H9 (cell line): ENCODE results near the gene CTNNA3. TPM values are rescaled to one million over a fixed set of nuclear protein-coding genes. Genes with fewer than 3 reads are reported as not detected.

Experiments
- DNase-seq: peaks from one replicate; pipeline ENCODE4 v3.0.0-alpha.2; 2017
- H2AFZ ChIP-seq: one replicate; pipeline ENCODE4 v1.6.1; 2013; ENCODE audit warnings: mild to moderate bottlenecking, low read length, control low read depth, moderate library complexity
- H2AK5ac ChIP-seq: 2 replicates; pipeline ENCODE4 v1.6.1; 2013; ENCODE audit warnings: low read length, control low read depth, mixed read lengths; ENCODE audit not compliant: insufficient read length
- H2BK120ac ChIP-seq: one replicate; pipeline ENCODE4 v1.6.1; 2013; ENCODE audit warnings: low read depth, mild to moderate bottlenecking, low read length, control low read depth, inconsistent platforms; ENCODE audit not compliant: poor library complexity, severe bottlenecking
- H2BK12ac ChIP-seq: 2 replicates; pipeline ENCODE4 v1.6.1; 2013; ENCODE audit warnings: low read length, control low read depth, mixed read lengths, low read depth; ENCODE audit not compliant: insufficient read length
- H2BK15ac ChIP-seq: 2 replicates; pipeline ENCODE4 v1.6.1; 2013; ENCODE audit warnings: low read depth, low read length, control low read depth
- H2BK20ac ChIP-seq: one replicate; pipeline ENCODE4 v1.6.1; 2013; ENCODE audit warnings: low read depth, mild to moderate bottlenecking, low read length, control low read depth, inconsistent platforms; ENCODE audit not compliant: poor library complexity, severe bottlenecking
- H2BK5ac ChIP-seq: 2 replicates; pipeline ENCODE4 v1.6.1; 2013; ENCODE audit warnings: low read length, control low read depth, mixed read lengths; ENCODE audit not compliant: insufficient read length
- H3K14ac ChIP-seq: 2 replicates; pipeline ENCODE4 v1.6.1; 2013; ENCODE audit warnings: low read length, control low read depth; ENCODE audit not compliant: insufficient read depth
- H3K18ac ChIP-seq: 2 replicates; pipeline ENCODE4 v1.6.1; 2013; ENCODE audit warnings: low read depth, mild to moderate bottlenecking, mixed read lengths, low read length, control low read depth; ENCODE audit not compliant: insufficient read length
- H3K23ac ChIP-seq: 2 replicates; pipeline ENCODE4 v1.6.1; 2013; ENCODE audit warnings: low read length, control low read depth, mixed read lengths, low read depth; ENCODE audit not compliant: insufficient read length
- H3K23me2 ChIP-seq: 2 replicates; pipeline ENCODE4 v1.6.1; 2013; ENCODE audit warnings: low read depth, mild to moderate bottlenecking, mixed read lengths, low read length, control low read depth; ENCODE audit not compliant: insufficient read length, poor library complexity, severe bottlenecking
- H3K27ac ChIP-seq: 2 replicates; pipeline ENCODE4 v1.5.1; 2013; ENCODE audit warnings: low read length, control low read depth, mixed read lengths, low read depth; ENCODE audit not compliant: insufficient read length
- H3K27me3 ChIP-seq: 2 replicates; pipeline ENCODE4 v1.6.1; 2013; ENCODE audit warnings: low read length, control low read depth, inconsistent platforms; ENCODE audit not compliant: insufficient read depth
- H3K4ac ChIP-seq: 2 replicates; pipeline ENCODE4 v1.6.1; 2013; ENCODE audit warnings: low read depth, mild to moderate bottlenecking, control low read depth, inconsistent platforms, low read length, moderate library complexity
- H3K4me1 ChIP-seq: 2 replicates; pipeline ENCODE4 v1.6.1; 2013; ENCODE audit warnings: low read length, control low read depth, inconsistent platforms; ENCODE audit not compliant: insufficient read depth
- H3K4me2 ChIP-seq: 2 replicates; pipeline ENCODE4 v1.6.1; 2013; ENCODE audit warnings: low read length, control low read depth, mixed read lengths; ENCODE audit not compliant: insufficient read length, insufficient read depth
- H3K56ac ChIP-seq: 2 replicates; pipeline ENCODE4 v1.6.1; 2013; ENCODE audit warnings: low read depth, mild to moderate bottlenecking, mixed read lengths, low read length, control low read depth; ENCODE audit not compliant: insufficient read length
- H3K79me1 ChIP-seq: 2 replicates; pipeline ENCODE4 v1.6.1; 2013; ENCODE audit warnings: low read depth, mild to moderate bottlenecking, moderate library complexity, low read length, control low read depth, inconsistent platforms; ENCODE audit not compliant: insufficient read depth, poor library complexity, severe bottlenecking
- H3K79me2 ChIP-seq: 2 replicates; pipeline ENCODE4 v1.6.1; 2013; ENCODE audit warnings: low read length, control low read depth, inconsistent platforms; ENCODE audit not compliant: insufficient read depth
- H3K9ac ChIP-seq: 2 replicates; pipeline ENCODE4 v1.6.1; 2013; ENCODE audit warnings: low read length, control low read depth, mixed read lengths; ENCODE audit not compliant: insufficient read length; ENCODE audit errors: extremely low read depth
- H3K9me3 ChIP-seq: one replicate; pipeline ENCODE4 v1.6.1; 2013; ENCODE audit warnings: low read depth, low read length, inconsistent platforms; ENCODE audit not compliant: control insufficient read depth
- H3T11ph ChIP-seq: one replicate; pipeline ENCODE4 v1.6.1; 2013; ENCODE audit warnings: mild to moderate bottlenecking, low read length, control low read depth, inconsistent platforms
- H4K20me1 ChIP-seq: one replicate; pipeline ENCODE4 v1.6.1; 2013; ENCODE audit not compliant: control insufficient read depth, insufficient read length, insufficient read depth
- H4K5ac ChIP-seq: 2 replicates; pipeline ENCODE4 v1.6.1; 2013; ENCODE audit warnings: low read depth, mild to moderate bottlenecking, mixed read lengths, low read length, control low read depth; ENCODE audit not compliant: insufficient read length
- H4K8ac ChIP-seq: replicated peaks from 2 replicates; pipeline ENCODE4 v1.6.1; 2013; ENCODE audit warnings: low read length, control low read depth, mixed read lengths, low read depth; ENCODE audit not compliant: insufficient read length
- H4K91ac ChIP-seq: 2 replicates; pipeline ENCODE4 v1.6.1; 2013; ENCODE audit warnings: low read depth, mild to moderate bottlenecking, moderate library complexity, mixed read lengths, low read length, control low read depth; ENCODE audit not compliant: insufficient read length
- H3K27ac Mint-ChIP-seq, 3 experiments: 2 replicates in 2 of 3; 3 replicates in 1 of 3; pipeline ENCODE4 v1.8.0; 2020 to 2021; ENCODE audit warnings: mixed read lengths in 3 of 3, mild to moderate bottlenecking in 1 of 3, moderate library complexity in 1 of 3
- H3K27me3 Mint-ChIP-seq: 2 replicates; pipeline ENCODE4 v1.8.0; 2021; ENCODE audit warnings: low read depth, mild to moderate bottlenecking, moderate library complexity, mixed read lengths
- H3K36me3 Mint-ChIP-seq, 3 experiments: 2 replicates in 2 of 3; 3 replicates in 1 of 3; pipeline ENCODE4 v1.8.0; 2020 to 2021; ENCODE audit warnings: low read depth in 3 of 3, mixed read lengths in 3 of 3; ENCODE audit not compliant: insufficient read depth in 1 of 3
- H3K4me1 Mint-ChIP-seq, 2 experiments: 2 replicates each; pipeline ENCODE4 v1.8.0; 2020; ENCODE audit warnings: mixed read lengths in 2 of 2
- H3K4me3 Mint-ChIP-seq, 2 experiments: 2 replicates in 1 of 2; 3 replicates in 1 of 2; pipeline ENCODE4 v1.8.0; 2020 to 2021; ENCODE audit warnings: mild to moderate bottlenecking in 2 of 2, mixed read lengths in 2 of 2, moderate library complexity in 1 of 2
- H3K9me3 Mint-ChIP-seq, 2 experiments: 2 replicates in 1 of 2; 3 replicates in 1 of 2; pipeline ENCODE4 v1.8.0; 2020; ENCODE audit warnings: mild to moderate bottlenecking in 2 of 2, mixed read lengths in 2 of 2, moderate library complexity in 1 of 2
- CTCF ChIP-seq: fragments of 200-600 bp; sonication (generic); conservative IDR thresholded peaks from 3 replicates; pipeline ENCODE4 v1.8.0; 2021; ENCODE audit warnings: antibody characterized with exemption, mild to moderate bottlenecking
- WGBS: extraction: QIAGEN DNeasy Blood & Tissue Kit; methylation state at CpG from one replicate; pipeline ENCODE4 v1.1.7; 2013; ENCODE audit warnings: missing lambda C conversion rate, low lambda C conversion rate, mixed read lengths; ENCODE audit not compliant: insufficient read length; ENCODE audit errors: extremely low coverage; 5-methylcytosine and 5-hydroxymethylcytosine counted together
- total RNA-seq: library from RNA; stranded (reverse); gene quantifications from 2 replicates; pipeline ENCODE4 v1.2.1, GENCODE V29; 2021

The CTNNA3 gene
- total RNA-seq, 1 experiment from 2014 or later: 3.3 TPM

- H2BK120ac ChIP-seq: no peak overlapping the region
- no peak for TF ChIP-seq CTCF
- H2BK5ac ChIP-seq: no peak overlapping the region
- no peaks in the 10 kb centered on the region for H3K79me2 ChIP-seq
- no peaks in the 10 kb centered on the region for H4K20me1 ChIP-seq
- Mint-ChIP-seq H3K36me3 (peaks cover 3 to 15% (median 11%) of the 10 kb centered on the region in 3 experiments; a peak in 6 of 7 replicates), H3K27me3 (no peaks in the 10 kb centered on the region), H3K27ac (no peak overlapping the region), H3K4me1 (no peaks in the 10 kb centered on the region), H3K4me3 (no peak overlapping the region), H3K9me3 (peaks cover 20% of the 10 kb centered on the region in 2 experiments)
- H3K23me2 ChIP-seq: no peaks in the 10 kb centered on the region
- no peaks in the 10 kb centered on the region for H3K27me3 ChIP-seq
- no peak overlapping the region for H3K56ac ChIP-seq
- H3K4me1 ChIP-seq: no peaks in the 10 kb centered on the region
- no peak overlapping the region for H3T11ph ChIP-seq
- H4K5ac ChIP-seq: no peak overlapping the region
- no peaks in the 10 kb centered on the region for H3K79me1 ChIP-seq
- H2BK12ac ChIP-seq: no peak overlapping the region
- H3K27ac ChIP-seq: no peak overlapping the region
- no peak for DNase-seq
- no peak overlapping the region for H2AK5ac ChIP-seq
- no peak overlapping the region for H3K23ac ChIP-seq
- H3K14ac ChIP-seq: no peak overlapping the region
- H3K9ac ChIP-seq: no peak overlapping the region
- no peak overlapping the region for H4K91ac ChIP-seq
- no peak overlapping the region for H2BK20ac ChIP-seq
- no peak overlapping the region for H2BK15ac ChIP-seq
- no peak overlapping the region for H4K8ac ChIP-seq
- no peak overlapping the region for H3K4me2 ChIP-seq
- no peak overlapping the region for H3K18ac ChIP-seq
- no peak overlapping the region for H2AFZ ChIP-seq
- WGBS: no CpG with 5 or more reads among the region's 2 CpGs
- no peak overlapping the region for H3K4ac ChIP-seq
- no peaks in the 10 kb centered on the region for H3K9me3 ChIP-seq
Observed at GRCh38 chr10:67696679-67697078, 684 bp upstream of the CTNNA3 start.
